Neutrophil (primary cell): Measurements from ENCODE around the gene RANBP2.
A peak's percentile ranks its signal among the peaks of the same experiment; 100 is the strongest.

Source experiments
- H3K27ac ChIP-seq: fragments of 200-600 bp; sonication (generic); 2 replicates; pipeline ENCODE4 v1.5.1; 2016; ENCODE audit warnings: mild to moderate bottlenecking, moderate library complexity
- H3K27me3 ChIP-seq: fragments of 200-600 bp; sonication (generic); 2 replicates; pipeline ENCODE4 v1.6.0; 2016; ENCODE audit warnings: mild to moderate bottlenecking
- H3K36me3 ChIP-seq: fragments of 200-600 bp; sonication (generic); 2 replicates; pipeline ENCODE4 v1.5.1; 2017
- H3K4me1 ChIP-seq, 2 experiments: fragments of 200-600 bp in 1 of 2; sonication (generic) in 1 of 2; 1 replicate in 1 of 2; 2 replicates in 1 of 2; pipeline versions ENCODE4 v1.5.1 to v1.6.1; 2013 to 2016; ENCODE audit warnings: low read depth in 1 of 2, low read length in 1 of 2, mild to moderate bottlenecking in 1 of 2, moderate library complexity in 1 of 2; ENCODE audit not compliant: control insufficient read depth in 1 of 2, insufficient read depth in 1 of 2
- H3K4me3 ChIP-seq, 2 experiments: fragments of 200-600 bp in 1 of 2; sonication (generic) in 1 of 2; 1 replicate in 1 of 2; 2 replicates in 1 of 2; pipeline ENCODE4 v1.5.1; 2013 to 2016; ENCODE audit warnings: low read depth in 1 of 2, low read length in 1 of 2, mild to moderate bottlenecking in 1 of 2, moderate library complexity in 1 of 2
- H3K9me3 ChIP-seq: fragments of 200-600 bp; sonication (generic); 2 replicates; pipeline ENCODE4 v1.5.1; 2016
- CTCF ChIP-seq: fragments of 200-600 bp; sonication (generic); IDR thresholded peaks from 2 replicates; pipeline ENCODE4 v1.5.1; 2016; ENCODE audit warnings: antibody characterized with exemption

RANBP2 gene

GRCh38 chr2:108787216-108787541, 67.9 kb downstream of the RANBP2 start:
- H3K36me3 ChIP-seq = peaks cover 21% of the 10 kb centered on the region
- peaks cover 5 to 12% of the 10 kb centered on the region in 2 experiments for H3K4me1 ChIP-seq
- peak overlapping the region; percentile 60 for H3K27ac ChIP-seq
- H3K9me3 ChIP-seq = no peaks in the 10 kb centered on the region
- TF ChIP-seq CTCF = no peak
- H3K27me3 ChIP-seq = no peaks in the 10 kb centered on the region
- peak overlapping the region; percentile 77 to 85 for H3K4me3 ChIP-seq

DNA sequence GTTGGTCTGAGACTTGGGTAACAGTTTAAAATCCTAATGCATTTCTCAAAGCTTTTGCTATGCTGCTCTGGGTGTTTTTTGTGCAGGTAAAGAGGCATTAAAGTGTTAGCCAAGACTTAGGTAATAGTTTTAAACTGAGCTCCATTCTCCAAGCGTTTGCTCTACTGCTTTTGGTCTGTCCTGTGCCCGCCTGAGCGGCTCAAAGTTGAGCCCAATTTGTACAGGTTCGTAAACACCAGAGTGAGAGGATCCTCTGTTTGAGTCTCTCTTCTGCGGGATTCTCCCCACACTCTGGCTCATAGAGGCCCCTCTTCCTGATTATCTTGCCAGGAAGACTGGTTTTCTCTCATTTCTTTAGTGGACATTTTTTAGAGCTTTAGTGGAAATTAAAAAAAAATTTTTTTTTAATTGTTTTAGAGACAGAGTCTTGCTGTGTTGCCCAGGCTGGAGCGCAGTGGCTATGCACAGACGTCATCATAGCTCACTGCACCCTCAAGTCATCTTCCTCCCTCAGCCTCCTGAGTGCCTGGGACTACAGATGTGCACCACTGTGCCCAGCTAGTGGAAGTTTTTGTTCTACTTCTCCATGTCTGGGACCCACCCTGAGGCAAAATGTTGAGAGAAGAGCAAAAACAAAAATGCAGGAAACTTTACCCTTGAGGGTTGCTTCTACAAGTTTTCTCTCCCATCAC, 83.9 kb downstream of the RANBP2 start:
- no peaks in the 10 kb centered on the region for H3K4me1 ChIP-seq
- H3K36me3 ChIP-seq = peaks cover 10% of the 10 kb centered on the region
- no peaks in the 10 kb centered on the region for H3K27me3 ChIP-seq
- H3K4me3 ChIP-seq = no peak overlapping the region
- no peaks in the 10 kb centered on the region for H3K9me3 ChIP-seq
- TF ChIP-seq CTCF = no peak
- H3K27ac ChIP-seq = no peak overlapping the region

DNA sequence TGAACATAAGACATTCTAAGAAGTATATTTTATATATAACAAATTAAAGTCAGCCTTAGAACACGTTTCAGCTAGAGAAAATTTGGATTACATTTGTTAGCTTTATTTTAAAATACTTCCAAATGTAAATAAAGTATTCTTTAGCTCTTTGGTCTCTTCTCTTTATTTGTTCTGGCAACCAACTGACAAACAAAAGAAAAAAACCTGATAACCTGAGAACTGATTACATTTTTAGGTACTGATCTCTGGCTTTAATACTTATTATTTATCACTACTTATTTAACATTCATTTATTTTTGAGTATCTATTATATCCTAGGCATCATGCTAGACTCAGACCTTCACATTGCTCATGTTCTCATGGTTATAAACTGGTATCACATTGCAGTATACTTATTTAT, 85.8 kb downstream of the RANBP2 start:
- Histone ChIP-seq H3K36me3 (no peaks in the 10 kb centered on the region), H3K27me3 (no peaks in the 10 kb centered on the region), H3K27ac (no peak overlapping the region), H3K4me3 (no peak overlapping the region), H3K4me1 (no peaks in the 10 kb centered on the region), H3K9me3 (no peaks in the 10 kb centered on the region)
- TF ChIP-seq CTCF = no peak

DNA sequence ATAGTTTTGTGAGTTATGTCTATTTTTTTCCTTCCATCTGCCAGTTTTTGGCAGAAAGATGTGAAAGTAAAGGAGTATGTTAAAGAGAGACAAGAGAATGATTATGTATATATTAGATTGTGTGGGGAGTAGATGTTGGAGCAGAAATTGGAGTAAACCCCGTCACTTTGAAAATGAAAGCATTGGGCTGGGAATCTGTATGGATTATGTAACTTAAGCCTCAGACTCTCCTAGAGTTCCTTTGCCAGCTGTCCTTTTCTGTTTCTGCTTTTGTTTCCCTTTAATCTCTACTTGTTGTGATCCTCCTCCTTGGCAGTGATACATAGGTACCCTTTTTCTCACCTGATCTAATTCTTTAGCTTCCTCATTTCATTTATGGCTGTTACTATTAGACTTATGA, 86.5 kb downstream of the RANBP2 start:
- no peaks in the 10 kb centered on the region for H3K36me3 ChIP-seq
- H3K4me3 ChIP-seq = no peak overlapping the region
- no peaks in the 10 kb centered on the region for H3K27me3 ChIP-seq
- TF ChIP-seq CTCF = no peak
- H3K27ac ChIP-seq = no peak overlapping the region
- H3K4me1 ChIP-seq = no peaks in the 10 kb centered on the region
- H3K9me3 ChIP-seq = no peaks in the 10 kb centered on the region

- no peaks in the 10 kb centered on the region for H3K9me3 ChIP-seq
- no peak for TF ChIP-seq CTCF
- H3K36me3 ChIP-seq = no peaks in the 10 kb centered on the region
- no peak overlapping the region for H3K4me3 ChIP-seq
- no peaks in the 10 kb centered on the region for H3K4me1 ChIP-seq
- H3K27ac ChIP-seq = no peak overlapping the region
- H3K27me3 ChIP-seq = no peaks in the 10 kb centered on the region
Observed at GRCh38 chr2:108806371-108807113, 87.3 kb downstream of the RANBP2 start.
